NB4 (cell line): ENCODE data around the gene ZP4.

ENCODE experiments used
- DNase-seq: peaks from one replicate; pipeline ENCODE4 v3.0.0; 2010; ENCODE audit warnings: low read depth
- H3K4me3 ChIP-seq: one replicate; pipeline ENCODE4 v1.5.1; 2011; ENCODE audit warnings: mild to moderate bottlenecking, low read depth, low read length, moderate library complexity
- CTCF ChIP-seq: IDR thresholded peaks from one replicate; pipeline ENCODE4 v1.5.1; 2012; ENCODE audit warnings: low read depth, low read length
- MAX ChIP-seq: IDR thresholded peaks from 2 replicates; pipeline ENCODE4 v1.6.1; 2011; ENCODE audit warnings: low read depth, low read length
- MYC ChIP-seq: IDR thresholded peaks from 2 replicates; pipeline ENCODE4 v1.6.1; 2011; ENCODE audit warnings: low read depth, low read length
- POLR2A ChIP-seq: IDR thresholded peaks from 2 replicates; pipeline ENCODE4 v1.6.1; 2011; ENCODE audit warnings: mild to moderate bottlenecking; ENCODE audit not compliant: insufficient read length; ENCODE audit errors: extremely low read depth

ZP4 gene

GRCh38 chr1:237841485-237841884, 49.2 kb downstream of the ZP4 start:
- DNase-seq = no peak
- H3K4me3 ChIP-seq = no peak overlapping the region
- TF ChIP-seq MYC = no peak
- TF ChIP-seq POLR2A = no peak
- TF ChIP-seq CTCF = no peak
- no peak for TF ChIP-seq MAX

- no peak for TF ChIP-seq POLR2A
- TF ChIP-seq CTCF = no peak
- no peak for TF ChIP-seq MAX
- TF ChIP-seq MYC = no peak
- no peak overlapping the region for H3K4me3 ChIP-seq
- DNase-seq = no peak
Measured at GRCh38 chr1:237838904-237839534, 51.7 kb downstream of the ZP4 start.

GRCh38 chr1:237838320-237838719, 52.4 kb downstream of the ZP4 start:
- DNase-seq = no peak
- H3K4me3 ChIP-seq = no peak overlapping the region
- TF ChIP-seq CTCF = no peak
- TF ChIP-seq MAX = no peak
- TF ChIP-seq MYC = no peak
- no peak for TF ChIP-seq POLR2A

- DNase-seq = no peak
- TF ChIP-seq POLR2A = no peak
- TF ChIP-seq MYC = no peak
- no peak for TF ChIP-seq MAX
- no peak for TF ChIP-seq CTCF
Measured at GRCh38 chr1:237834461-237834860, 56.3 kb downstream of the ZP4 start.

GRCh38 chr1:237834048-237834447, 56.7 kb downstream of the ZP4 start:
- TF ChIP-seq CTCF (no peak), POLR2A (no peak), MAX (no peak), MYC (no peak)
- no peak overlapping the region for H3K4me3 ChIP-seq
- no peak for DNase-seq

More at GRCh38 chr1:237834461-237834860, 56.3 kb downstream of the ZP4 start:
- no peak overlapping the region for H3K4me3 ChIP-seq

GRCh38 chr1:237832858-237833257, 57.9 kb downstream of the ZP4 start:
- TF ChIP-seq MAX (no peak), POLR2A (no peak), MYC (no peak), CTCF (no peak)
- DNase-seq = no peak
- H3K4me3 ChIP-seq = no peak overlapping the region
